H1 (cell line): ENCODE results near the gene RALY. TPM values are rescaled to one million over a fixed set of nuclear protein-coding genes. Genes with fewer than 3 reads are reported as not detected.

Experiments
- CTCF ChIA-PET: fragments of 300-600 bp; sonication (Branson Sonifier 250); formaldehyde crosslinking; loops from one replicate; lab custom pipeline; 2021; ENCODE audit not compliant: partially characterized antibody; lab: Charles Lee
- POLR2A ChIA-PET: fragments of 300-600 bp; sonication (Branson Sonifier 250); formaldehyde crosslinking; loops from one replicate; lab custom pipeline; 2021; ENCODE audit warnings: inconsistent platforms; ENCODE audit not compliant: partially characterized antibody; lab: Charles Lee
- DNase-seq, 2 experiments: peaks; one replicate each; pipeline versions ENCODE4 v3.0.0 to v3.0.0-alpha.2; 2010 to 2022; ENCODE audit warnings: low spot score in 2 of 2, low read depth in 1 of 2, mixed read lengths in 1 of 2
- FAIRE-seq: peaks from 2 replicates; lab custom pipeline; 2011; peaks lifted over from hg19 to GRCh38; lab: Jason Lieb, UNC
- H2AFZ ChIP-seq: 2 replicates; pipeline ENCODE4 v1.8.1; 2012; ENCODE audit warnings: low read length, inconsistent platforms
- H2AK5ac ChIP-seq: 2 replicates; pipeline ENCODE4 v1.6.1; 2013; ENCODE audit warnings: low read depth, low read length
- H2BK120ac ChIP-seq: replicated peaks from 2 replicates; pipeline ENCODE3; 2013; ENCODE audit warnings: low read depth, low read length, inconsistent platforms
- H2BK12ac ChIP-seq: 2 replicates; pipeline ENCODE4 v1.6.1; 2013; ENCODE audit warnings: low read depth, low read length
- H2BK15ac ChIP-seq: 2 replicates; pipeline ENCODE4 v1.6.1; 2013; ENCODE audit warnings: low read length
- H2BK20ac ChIP-seq: 2 replicates; pipeline ENCODE4 v1.6.1; 2013; ENCODE audit warnings: low read length
- H2BK5ac ChIP-seq: 2 replicates; pipeline ENCODE4 v1.6.1; 2013; ENCODE audit warnings: low read depth, low read length
- H3K14ac ChIP-seq: 2 replicates; pipeline ENCODE4 v1.6.1; 2013; ENCODE audit warnings: inconsistent platforms; ENCODE audit not compliant: insufficient read length
- H3K18ac ChIP-seq: 2 replicates; pipeline ENCODE4 v1.6.1; 2013; ENCODE audit warnings: low read length; ENCODE audit errors: extremely low read depth
- H3K23ac ChIP-seq: 2 replicates; pipeline ENCODE4 v1.6.1; 2013; ENCODE audit warnings: inconsistent platforms; ENCODE audit not compliant: insufficient read length
- H3K23me2 ChIP-seq: 2 replicates; pipeline ENCODE4 v1.6.1; 2013; ENCODE audit warnings: low read depth, low read length
- H3K27ac ChIP-seq: 2 replicates; pipeline ENCODE4 v1.6.1; 2011; ENCODE audit warnings: low read depth, low read length, inconsistent platforms
- H3K27me3 ChIP-seq, 4 experiments: replicated peaks in 1 of 4; 1 replicate in 1 of 4; 2 replicates in 3 of 4; pipeline versions ENCODE4 v1.6.1 to v1.8.1; 2011 to 2013; ENCODE audit warnings: low read length in 3 of 4, mild to moderate bottlenecking in 3 of 4, inconsistent platforms in 2 of 4, mixed read lengths in 2 of 4, moderate library complexity in 1 of 4; ENCODE audit not compliant: control insufficient read depth in 3 of 4, insufficient read depth in 3 of 4; ENCODE audit errors: extremely low read depth in 1 of 4
- H3K36me3 ChIP-seq, 4 experiments: 2 replicates each; pipeline versions ENCODE4 v1.6.1 to v1.8.1; 2011 to 2013; ENCODE audit warnings: mild to moderate bottlenecking in 4 of 4, low read length in 3 of 4, moderate library complexity in 2 of 4, control low read depth in 1 of 4, inconsistent platforms in 1 of 4; ENCODE audit not compliant: insufficient read depth in 4 of 4, control insufficient read depth in 2 of 4
- H3K4ac ChIP-seq: replicated peaks from 2 replicates; pipeline ENCODE3; 2013; ENCODE audit warnings: low read length, low read depth, mixed read lengths, inconsistent platforms; ENCODE audit not compliant: insufficient read length
- H3K4me1 ChIP-seq, 4 experiments: replicated peaks in 1 of 4; 1 replicate in 1 of 4; 2 replicates in 3 of 4; pipeline versions ENCODE4 v1.6.1 to v1.8.1; 2011 to 2013; ENCODE audit warnings: low read length in 3 of 4, inconsistent platforms in 2 of 4, mixed read lengths in 1 of 4; ENCODE audit not compliant: insufficient read depth in 4 of 4, control insufficient read depth in 3 of 4
- H3K4me2 ChIP-seq, 2 experiments: 2 replicates each; pipeline versions ENCODE4 v1.6.1 to v1.8.1; 2011 to 2013; ENCODE audit warnings: low read depth in 2 of 2, low read length in 2 of 2, control low read depth in 1 of 2, inconsistent platforms in 1 of 2, mild to moderate bottlenecking in 1 of 2; ENCODE audit not compliant: insufficient read depth in 1 of 2
- H3K4me3 ChIP-seq, 4 experiments: fragments of 200-600, 300-600 bp in 1 of 4; sonication (generic), shearing (Covaris generic), sonication (Bioruptor Twin) in 1 of 4; 2 replicates each; pipeline versions ENCODE4 v1.5.1 to v1.8.1; 2011 to 2016; ENCODE audit warnings: low read length in 4 of 4, low read depth in 3 of 4, control low read depth in 2 of 4, inconsistent platforms in 2 of 4, mild to moderate bottlenecking in 2 of 4, mixed read lengths in 1 of 4, moderate library complexity in 1 of 4; ENCODE audit not compliant: insufficient read depth in 2 of 4; ENCODE audit errors: extremely low read depth in 1 of 4
- H3K56ac ChIP-seq: replicated peaks from 2 replicates; pipeline ENCODE3; 2013; ENCODE audit warnings: low read depth, mild to moderate bottlenecking, mixed read lengths, low read length, inconsistent platforms; ENCODE audit not compliant: insufficient read length
- H3K79me1 ChIP-seq: 2 replicates; pipeline ENCODE4 v1.6.1; 2013; ENCODE audit warnings: low read depth, low read length, control low read depth
- H3K79me2 ChIP-seq, 2 experiments: 2 replicates each; pipeline versions ENCODE4 v1.6.1 to v1.8.1; 2012 to 2013; ENCODE audit warnings: low read length in 2 of 2, mild to moderate bottlenecking in 2 of 2, inconsistent platforms in 1 of 2; ENCODE audit not compliant: insufficient read depth in 2 of 2, control insufficient read depth in 1 of 2
- H3K9ac ChIP-seq, 4 experiments: replicated peaks in 1 of 4; 1 replicate in 1 of 4; 2 replicates in 3 of 4; pipeline versions ENCODE4 v1.6.1 to v1.8.1; 2011 to 2013; ENCODE audit warnings: low read depth in 3 of 4, low read length in 3 of 4, control low read depth in 2 of 4, mild to moderate bottlenecking in 2 of 4, moderate library complexity in 2 of 4, inconsistent platforms in 1 of 4; ENCODE audit errors: extremely low read depth in 1 of 4
- H3K9me3 ChIP-seq, 2 experiments: 2 replicates each; pipeline versions ENCODE4 v1.6.1 to v1.8.1; 2012 to 2013; ENCODE audit warnings: mild to moderate bottlenecking in 2 of 2, moderate library complexity in 2 of 2, control low read depth in 1 of 2, inconsistent platforms in 1 of 2, low read depth in 1 of 2, low read length in 1 of 2, mixed read lengths in 1 of 2; ENCODE audit not compliant: insufficient read depth in 2 of 2
- H4K20me1 ChIP-seq, 2 experiments: replicated peaks in 1 of 2; 2 replicates each; pipeline versions ENCODE3 to v1.8.1; 2011 to 2013; ENCODE audit warnings: inconsistent platforms in 2 of 2, low read length in 2 of 2, mild to moderate bottlenecking in 1 of 2; ENCODE audit not compliant: insufficient read depth in 2 of 2, control insufficient read depth in 1 of 2
- H4K5ac ChIP-seq: 2 replicates; pipeline ENCODE4 v1.6.1; 2013; ENCODE audit warnings: low read length, low read depth, mixed read lengths, inconsistent platforms; ENCODE audit not compliant: insufficient read length
- H4K8ac ChIP-seq: 2 replicates; pipeline ENCODE4 v1.8.0; 2013; ENCODE audit warnings: mild to moderate bottlenecking, moderate library complexity, low read length, inconsistent platforms; ENCODE audit not compliant: insufficient read depth; ENCODE audit errors: extremely low read depth
- H4K91ac ChIP-seq: replicated peaks from 2 replicates; pipeline ENCODE3; 2013; ENCODE audit warnings: low read length, mixed read lengths, inconsistent platforms; ENCODE audit not compliant: insufficient read length
- ASH2L ChIP-seq: fragments of 200-600, 300-600 bp; sonication (generic); IDR thresholded peaks from one replicate; pipeline ENCODE4 v1.7.1; 2017; ENCODE audit warnings: low read length
- ATF3 ChIP-seq: IDR thresholded peaks from 2 replicates; pipeline ENCODE4 v1.6.1; 2011; ENCODE audit warnings: low read depth, mild to moderate bottlenecking, low read length; ENCODE audit not compliant: insufficient read depth
- BRCA1 ChIP-seq: IDR thresholded peaks from 2 replicates; pipeline ENCODE4 v1.6.1; 2012; ENCODE audit warnings: low read depth, low read length, improper control_type of control experiment
- CTCF ChIP-seq, 3 experiments: IDR thresholded peaks; 1 replicate in 2 of 3; 2 replicates in 1 of 3; pipeline versions ENCODE4 v1.5.1 to v1.6.1; 2011; ENCODE audit warnings: low read length in 3 of 3, mild to moderate bottlenecking in 3 of 3, inconsistent platforms in 2 of 3, low read depth in 1 of 3, moderate library complexity in 1 of 3; ENCODE audit not compliant: insufficient read depth in 1 of 3; ENCODE audit errors: control extremely low read depth in 1 of 3
- HDAC2 ChIP-seq, 2 experiments: fragments of 300-600 bp in 1 of 2; sonication (generic) in 1 of 2; IDR thresholded peaks; 2 replicates each; pipeline ENCODE4 v1.6.1; 2011 to 2012; ENCODE audit warnings: low read depth in 2 of 2, low read length in 2 of 2, mild to moderate bottlenecking in 2 of 2, moderate library complexity in 2 of 2, borderline replicate concordance in 1 of 2, inconsistent platforms in 1 of 2
- KDM4A ChIP-seq: IDR thresholded peaks from one replicate; pipeline ENCODE4 v1.7.1; 2012; ENCODE audit warnings: low read depth, mild to moderate bottlenecking, moderate library complexity, low read length, inconsistent platforms; ENCODE audit not compliant: severe bottlenecking
- RAD21 ChIP-seq, 2 experiments: IDR thresholded peaks in 1 of 2; conservative IDR thresholded peaks in 1 of 2; 2 replicates each; pipeline ENCODE4 v1.6.1; 2011; ENCODE audit warnings: low read depth in 2 of 2, low read length in 2 of 2, improper control_type of control experiment in 1 of 2, inconsistent platforms in 1 of 2, mild to moderate bottlenecking in 1 of 2, moderate library complexity in 1 of 2
- SRF ChIP-seq: IDR thresholded peaks from 2 replicates; pipeline ENCODE4 v1.6.1; 2011; ENCODE audit warnings: mild to moderate bottlenecking, low read depth, low read length, moderate library complexity
- WGBS, 2 experiments: shearing (Covaris generic) in 1 of 2; methylation state at CpG; one replicate each; pipeline versions ENCODE4 v1.1.6 to v1.1.7; 2013 to 2015; ENCODE audit warnings: low lambda C conversion rate in 2 of 2, mixed read lengths in 2 of 2, inconsistent platforms in 1 of 2, low coverage in 1 of 2, missing lambda C conversion rate in 1 of 2; ENCODE audit not compliant: insufficient replicate concordance in 2 of 2, insufficient coverage in 1 of 2, insufficient read length in 1 of 2; ENCODE audit errors: extremely low coverage in 1 of 2, missing lambda C conversion rate in 1 of 2; 5-methylcytosine and 5-hydroxymethylcytosine counted together
- polyA plus RNA-seq, 7 experiments: library from polyadenylated mRNA; depleted of rRNA in 3 of 7; stranded (reverse) in 5 of 7; unstranded in 2 of 7; fragments of >200 nt in 5 of 7; fragments of 200-250 nt in 2 of 7; gene quantifications; 1 replicate in 5 of 7; 2 replicates in 1 of 7; 4 replicates in 1 of 7; pipeline versions ENCODE4 v1.2.1 to v1.2.3, GENCODE V29; 2011 to 2013; ENCODE audit warnings: missing spikeins in 2 of 7, mixed read lengths in 2 of 7
- total RNA-seq: library from RNA; stranded (reverse); fragmentation: NEBNext Ultra II Directional; extraction: Animal tissue kit (Norgen Biotek cat#: 25700); gene quantifications from 2 replicates; pipeline ENCODE4 v1.2.1, GENCODE V29; 2021

The RALY gene
- total and polyA plus RNA-seq, 2 of the 8 experiments (the other 6 are each of a cell fraction or from before 2014, with no cell fraction given): 133 to 148 TPM

- H3K9me3 ChIP-seq: peaks cover 0 to 13% of the 10 kb centered on the region in 2 experiments; a peak in 1 of 4 replicates
- no peak overlapping the region for H3K14ac ChIP-seq
- H4K91ac ChIP-seq: no peak overlapping the region
- no peak overlapping the region for H3K9ac ChIP-seq
- H3K27ac ChIP-seq: no peak overlapping the region
- ChIA-PET POLR2A (interaction anchor here (1.1 to 3.1 kb wide), 3 partner anchors 18 to 51 kb away, joined by 3 to 9 read pairs (median 3); partner anchors contain the start of gene EIF2S2), CTCF (interaction anchor here (0.6 to 2.3 kb wide), 12 partner anchors 8 to 415 kb away, joined by 3 to 7 read pairs (median 3); no protein-coding TSS in a partner anchor)
- H4K8ac ChIP-seq: no peak overlapping the region
- H3K23ac ChIP-seq: no peak overlapping the region
- H2BK120ac ChIP-seq: no peak overlapping the region
- no peaks in the 10 kb centered on the region for H3K79me2 ChIP-seq
- peak overlapping the region in 1 of 4 experiments; percentile 41; a peak in 1 of 8 replicates for H3K4me3 ChIP-seq
- H2AK5ac ChIP-seq: no peak overlapping the region
- no peak overlapping the region for H2BK5ac ChIP-seq
- H3K79me1 ChIP-seq: no peaks in the 10 kb centered on the region
- DNase-seq (no peak), FAIRE-seq (peak; percentile 78)
- H2AFZ ChIP-seq: peak overlapping the region; percentile 94; the same call in 1 of the 2 replicates
- H3K27me3 ChIP-seq: no peaks in the 10 kb centered on the region; a peak in 1 of 7 replicates
- no peak overlapping the region for H4K5ac ChIP-seq
- peak overlapping the region in 1 of 2 experiments; percentile 40; a peak in 1 of 4 replicates for H3K4me2 ChIP-seq
- no peak overlapping the region for H2BK15ac ChIP-seq
- no peaks in the 10 kb centered on the region for H4K20me1 ChIP-seq
- H3K18ac ChIP-seq: no peak overlapping the region
- 22% methylated on average over 10 of the region's 10 CpGs; no CpG with 5 or more reads in 1 of the 2 experiments for WGBS, 2 experiments
- no peak overlapping the region for H3K56ac ChIP-seq
- H2BK12ac ChIP-seq: no peak overlapping the region
- no peak overlapping the region for H2BK20ac ChIP-seq
- no peaks in the 10 kb centered on the region; a peak in 1 of 8 replicates for H3K36me3 ChIP-seq
- H3K4me1 ChIP-seq: no peaks in the 10 kb centered on the region
- no peak overlapping the region for H3K4ac ChIP-seq
- no peaks in the 10 kb centered on the region for H3K23me2 ChIP-seq
- TF ChIP-seq KDM4A (no peak), CTCF (IDR thresholded peaks at IDR 0.05; ENCODE audit: control extremely low read depth in 1 of 3, insufficient read depth in 1 of 3, low read depth in 1 of 3, low read length in 3 of 3) (peak; percentile 55 to 79 (median 77)), BRCA1 (no peak), HDAC2 (IDR thresholded peaks at IDR 0.05; ENCODE audit: borderline replicate concordance in 1 of 2, low read depth in 2 of 2, low read length in 2 of 2) (no peak), ASH2L (no peak), SRF (no peak), ATF3 (no peak), RAD21 (IDR thresholded peaks at IDR 0.05 in 1 of 2, conservative IDR thresholded peaks at IDR 0.05 in 1 of 2; ENCODE audit: low read depth in 2 of 2, low read length in 2 of 2) (peak; percentile 95 to 96)
Observed at GRCh38 chr20:34129518-34130162, 135.9 kb downstream of the RALY start.
